ENCODE measurements around the gene NECAB2.

The NECAB2 gene

GRCh38 chr16:84045818-84046470 lies 77.9 kb downstream of the NECAB2 start:
- no peak for DNase-seq (ENCODE audit: low read depth)

GRCh38 chr16:84047206-84047605 lies 79.2 kb downstream of the NECAB2 start:
- no peak for DNase-seq (ENCODE audit: low read depth)

- DNase-seq (ENCODE audit: low read depth), result no peak
These were observed 79.6 kb downstream of the NECAB2 start for GRCh38 chr16:84047626-84048025.

- DNase-seq (ENCODE audit: low read depth), result no peak
These were observed 80.2 kb downstream of the NECAB2 start for GRCh38 chr16:84048270-84048669.

GRCh38 chr16:84048871-84049270 lies 80.8 kb downstream of the NECAB2 start:
- no peak for DNase-seq (ENCODE audit: low read depth)

- DNase-seq (ENCODE audit: low read depth), result no peak
These were observed 81.5 kb downstream of the NECAB2 start for GRCh38 chr16:84049403-84050060.

- DNase-seq (ENCODE audit: low read depth), result no peak
These were observed 82.3 kb downstream of the NECAB2 start for GRCh38 chr16:84050316-84050715.

- DNase-seq (ENCODE audit: low read depth), result no peak
These were observed 84.1 kb downstream of the NECAB2 start for GRCh38 chr16:84052071-84052622.
